IPS-18a (cell line): ENCODE data around the gene SH3TC1.

Source experiments
- H3K27ac ChIP-seq: one replicate; pipeline ENCODE4 v1.5.1; 2013; ENCODE audit warnings: low read length
- H3K27me3 ChIP-seq: one replicate; pipeline ENCODE4 v1.6.1; 2013; ENCODE audit warnings: mild to moderate bottlenecking, low read length; ENCODE audit not compliant: control insufficient read depth, insufficient read depth
- H3K36me3 ChIP-seq: one replicate; pipeline ENCODE4 v1.6.1; 2013; ENCODE audit warnings: low read depth, low read length; ENCODE audit not compliant: control insufficient read depth
- H3K4me1 ChIP-seq: one replicate; pipeline ENCODE4 v1.6.1; 2013; ENCODE audit warnings: low read depth, low read length; ENCODE audit not compliant: control insufficient read depth
- H3K4me3 ChIP-seq: one replicate; pipeline ENCODE4 v1.5.1; 2013; ENCODE audit warnings: low read length
- H3K9ac ChIP-seq: one replicate; pipeline ENCODE4 v1.6.1; 2013; ENCODE audit warnings: mild to moderate bottlenecking, low read length, moderate library complexity
- H3K9me3 ChIP-seq: one replicate; pipeline ENCODE4 v1.6.1; 2013; ENCODE audit warnings: low read depth, low read length; ENCODE audit not compliant: control insufficient read depth

The SH3TC1 gene

GRCh38 chr4:8157944-8158709 is 41.0 kb upstream of the SH3TC1 start:
- Histone ChIP-seq H3K36me3 (no peaks in the 10 kb centered on the region), H3K4me1 (no peaks in the 10 kb centered on the region), H3K27ac (no peak overlapping the region), H3K27me3 (peaks cover 39% of the 10 kb centered on the region), H3K9ac (no peak overlapping the region), H3K9me3 (no peaks in the 10 kb centered on the region), H3K4me3 (peak overlapping the region; percentile 68)

- Histone ChIP-seq H3K27ac (no peak within 1 kb of the TSS), H3K9ac (no peak within 1 kb of the TSS), H3K9me3 (no peaks in the 10 kb centered on the region)
Measured at GRCh38 chr4:8158710-8159536, 40.2 kb upstream of the SH3TC1 start, which contains the start of gene ABLIM2. Gene ABLIM2, minus strand, starts transcription at chr4:8158813. Its CDS starts 124 bp downstream, at chr4:8158689.

GRCh38 chr4:8159537-8160232 is 39.4 kb upstream of the SH3TC1 start:
- no peaks in the 10 kb centered on the region for H3K36me3 ChIP-seq
- no peak overlapping the region for H3K9ac ChIP-seq
- no peaks in the 10 kb centered on the region for H3K4me1 ChIP-seq
- no peaks in the 10 kb centered on the region for H3K9me3 ChIP-seq
- peaks cover 39% of the 10 kb centered on the region for H3K27me3 ChIP-seq
- H3K4me3 ChIP-seq, result peak overlapping the region; percentile 81
- no peak overlapping the region for H3K27ac ChIP-seq

More at GRCh38 chr4:8158710-8159536, 40.2 kb upstream of the SH3TC1 start, which contains the start of gene ABLIM2:
- Histone ChIP-seq H3K27me3 (peaks cover 39% of the 10 kb centered on the region), H3K36me3 (no peaks in the 10 kb centered on the region), H3K4me3 (peak within 1 kb of the TSS; percentile 81), H3K4me1 (no peaks in the 10 kb centered on the region)

- Histone ChIP-seq H3K4me1 (no peaks in the 10 kb centered on the region), H3K4me3 (no peak overlapping the region), H3K36me3 (no peaks in the 10 kb centered on the region), H3K9ac (no peak overlapping the region), H3K27me3 (peaks cover 39% of the 10 kb centered on the region), H3K9me3 (no peaks in the 10 kb centered on the region), H3K27ac (no peak overlapping the region)
Measured at GRCh38 chr4:8160233-8160560, 38.9 kb upstream of the SH3TC1 start.

GRCh38 chr4:8160572-8160971 is 38.5 kb upstream of the SH3TC1 start:
- Histone ChIP-seq H3K9me3 (no peaks in the 10 kb centered on the region), H3K4me1 (no peaks in the 10 kb centered on the region), H3K36me3 (no peaks in the 10 kb centered on the region), H3K9ac (no peak overlapping the region), H3K27me3 (peaks cover 39% of the 10 kb centered on the region), H3K27ac (no peak overlapping the region), H3K4me3 (no peak overlapping the region)

- Histone ChIP-seq H3K9me3 (no peaks in the 10 kb centered on the region), H3K9ac (no peak overlapping the region), H3K4me3 (no peak overlapping the region), H3K4me1 (no peaks in the 10 kb centered on the region), H3K36me3 (no peaks in the 10 kb centered on the region), H3K27ac (no peak overlapping the region), H3K27me3 (peaks cover 25% of the 10 kb centered on the region)
Measured at GRCh38 chr4:8162625-8163024, 36.5 kb upstream of the SH3TC1 start.

- H3K27me3 ChIP-seq, result peaks cover 21% of the 10 kb centered on the region
- H3K4me3 ChIP-seq, result no peak overlapping the region
- H3K36me3 ChIP-seq, result no peaks in the 10 kb centered on the region
- no peaks in the 10 kb centered on the region for H3K4me1 ChIP-seq
- no peak overlapping the region for H3K27ac ChIP-seq
- H3K9me3 ChIP-seq, result no peaks in the 10 kb centered on the region
- H3K9ac ChIP-seq, result no peak overlapping the region
Measured at GRCh38 chr4:8163026-8163425, 36.1 kb upstream of the SH3TC1 start.

- Histone ChIP-seq H3K36me3 (no peaks in the 10 kb centered on the region), H3K27ac (no peak overlapping the region), H3K4me3 (no peak overlapping the region), H3K9ac (no peak overlapping the region), H3K27me3 (peaks cover 16% of the 10 kb centered on the region), H3K9me3 (no peaks in the 10 kb centered on the region), H3K4me1 (no peaks in the 10 kb centered on the region)
Measured at GRCh38 chr4:8163436-8164193, 35.5 kb upstream of the SH3TC1 start.

GRCh38 chr4:8164194-8164565 is 34.9 kb upstream of the SH3TC1 start:
- Histone ChIP-seq H3K9me3 (no peaks in the 10 kb centered on the region), H3K27me3 (peaks cover 16% of the 10 kb centered on the region), H3K36me3 (no peaks in the 10 kb centered on the region), H3K9ac (no peak overlapping the region), H3K4me3 (no peak overlapping the region), H3K4me1 (no peaks in the 10 kb centered on the region), H3K27ac (no peak overlapping the region)

GRCh38 chr4:8164687-8165086 is 34.4 kb upstream of the SH3TC1 start:
- H3K9me3 ChIP-seq, result no peaks in the 10 kb centered on the region
- H3K27ac ChIP-seq, result no peak overlapping the region
- H3K4me1 ChIP-seq, result no peaks in the 10 kb centered on the region
- H3K9ac ChIP-seq, result no peak overlapping the region
- no peaks in the 10 kb centered on the region for H3K36me3 ChIP-seq
- H3K27me3 ChIP-seq, result peaks cover 11% of the 10 kb centered on the region
- no peak overlapping the region for H3K4me3 ChIP-seq

GRCh38 chr4:8165374-8165896 is 33.7 kb upstream of the SH3TC1 start:
- no peaks in the 10 kb centered on the region for H3K9me3 ChIP-seq
- H3K36me3 ChIP-seq, result no peaks in the 10 kb centered on the region
- no peak overlapping the region for H3K9ac ChIP-seq
- no peaks in the 10 kb centered on the region for H3K4me1 ChIP-seq
- H3K4me3 ChIP-seq, result no peak overlapping the region
- H3K27me3 ChIP-seq, result peaks cover 4% of the 10 kb centered on the region
- H3K27ac ChIP-seq, result no peak overlapping the region
